Astrocyte (in vitro differentiated cells and primary cell): ENCODE data around the gene RFTN2.

ENCODE experiments used
- EZH2 ChIP-seq: IDR thresholded peaks from 2 replicates; pipeline ENCODE4 v1.6.1; 2012; ENCODE audit warnings: mild to moderate bottlenecking, low read length, inconsistent platforms; ENCODE audit not compliant: insufficient read depth
- TF ChIP-seq, protein P1 (sequence below): IDR thresholded peaks from 2 replicates; pipeline ENCODE4 v1.5.1; 2011; ENCODE audit warnings: low read depth, mild to moderate bottlenecking, inconsistent platforms, low read length, moderate library complexity; ENCODE audit not compliant: insufficient read depth

DNA sequence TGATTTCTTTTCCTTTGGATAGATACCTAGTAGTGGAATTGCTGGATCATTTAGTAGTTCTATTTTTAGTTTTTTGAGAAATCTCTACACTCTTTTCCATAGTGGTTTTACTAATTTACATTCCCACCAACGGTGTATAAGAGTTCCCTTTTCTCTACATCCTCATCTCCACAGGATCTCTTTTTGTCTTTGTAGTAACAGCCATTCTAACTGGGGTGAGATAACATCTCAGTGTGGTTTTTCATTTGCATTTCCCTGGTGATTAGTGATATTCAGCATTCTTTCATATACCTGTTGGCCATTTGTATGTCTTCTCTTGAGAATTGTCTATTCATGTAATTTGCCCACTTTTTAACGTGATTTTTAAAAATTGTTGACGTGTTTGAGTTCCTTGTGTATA lies 13.8 kb downstream of the RFTN2 start:
- TF ChIP-seq, protein P1, sequence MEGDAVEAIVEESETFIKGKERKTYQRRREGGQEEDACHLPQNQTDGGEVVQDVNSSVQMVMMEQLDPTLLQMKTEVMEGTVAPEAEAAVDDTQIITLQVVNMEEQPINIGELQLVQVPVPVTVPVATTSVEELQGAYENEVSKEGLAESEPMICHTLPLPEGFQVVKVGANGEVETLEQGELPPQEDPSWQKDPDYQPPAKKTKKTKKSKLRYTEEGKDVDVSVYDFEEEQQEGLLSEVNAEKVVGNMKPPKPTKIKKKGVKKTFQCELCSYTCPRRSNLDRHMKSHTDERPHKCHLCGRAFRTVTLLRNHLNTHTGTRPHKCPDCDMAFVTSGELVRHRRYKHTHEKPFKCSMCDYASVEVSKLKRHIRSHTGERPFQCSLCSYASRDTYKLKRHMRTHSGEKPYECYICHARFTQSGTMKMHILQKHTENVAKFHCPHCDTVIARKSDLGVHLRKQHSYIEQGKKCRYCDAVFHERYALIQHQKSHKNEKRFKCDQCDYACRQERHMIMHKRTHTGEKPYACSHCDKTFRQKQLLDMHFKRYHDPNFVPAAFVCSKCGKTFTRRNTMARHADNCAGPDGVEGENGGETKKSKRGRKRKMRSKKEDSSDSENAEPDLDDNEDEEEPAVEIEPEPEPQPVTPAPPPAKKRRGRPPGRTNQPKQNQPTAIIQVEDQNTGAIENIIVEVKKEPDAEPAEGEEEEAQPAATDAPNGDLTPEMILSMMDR: no peak
- no peak for TF ChIP-seq EZH2
